Activated CD8-positive, alpha-beta memory T cell treated with anti-CD3 and anti-CD28 coated beads, Interleukin-2, amount 50 U/mL, for 24 hours (primary cell): ENCODE results near the gene CEBPA.

Experiments
- DNase-seq: peaks from one replicate; pipeline ENCODE4 v3.0.0-alpha.2; 2020; ENCODE audit errors: extremely low read depth

Gene CEBPA

GRCh38 chr19:33271246-33272021 lies 30.9 kb downstream of the CEBPA start:
- no peak for DNase-seq

GRCh38 chr19:33270769-33271168 lies 31.6 kb downstream of the CEBPA start:
- DNase-seq, result no peak

GRCh38 chr19:33269016-33269415 lies 33.3 kb downstream of the CEBPA start:
- no peak for DNase-seq

GRCh38 chr19:33268162-33268991 lies 34.0 kb downstream of the CEBPA start:
- no peak for DNase-seq

- DNase-seq, result no peak
Observed at GRCh38 chr19:33267706-33268105, 34.6 kb downstream of the CEBPA start.

- DNase-seq, result no peak
Observed at GRCh38 chr19:33266974-33267484, 35.3 kb downstream of the CEBPA start.

- DNase-seq, result no peak
Observed at GRCh38 chr19:33264881-33265445, 37.4 kb downstream of the CEBPA start.

GRCh38 chr19:33263325-33264023 lies 38.9 kb downstream of the CEBPA start:
- DNase-seq, result no peak

- no peak for DNase-seq
Observed at GRCh38 chr19:33261511-33262189, 40.7 kb downstream of the CEBPA start.

GRCh38 chr19:33260628-33261418 lies 41.5 kb downstream of the CEBPA start:
- no peak for DNase-seq

GRCh38 chr19:33259539-33259938 lies 42.8 kb downstream of the CEBPA start:
- DNase-seq, result no peak

GRCh38 chr19:33257828-33258227 lies 44.5 kb downstream of the CEBPA start:
- no peak for DNase-seq

GRCh38 chr19:33256261-33256660 lies 46.1 kb downstream of the CEBPA start:
- no peak for DNase-seq

- DNase-seq, result no peak
Observed at GRCh38 chr19:33255781-33256180, 46.6 kb downstream of the CEBPA start.

GRCh38 chr19:33254245-33254824 lies 48.0 kb downstream of the CEBPA start:
- DNase-seq, result no peak

- DNase-seq, result no peak
Observed at GRCh38 chr19:33252971-33253370, 49.4 kb downstream of the CEBPA start.

- no peak for DNase-seq
Observed at GRCh38 chr19:33252418-33252962, 49.8 kb downstream of the CEBPA start.

- DNase-seq, result no peak
Observed at GRCh38 chr19:33251526-33252090, 50.7 kb downstream of the CEBPA start.

- DNase-seq, result no peak
Observed at GRCh38 chr19:33251076-33251475, 51.3 kb downstream of the CEBPA start.
